Type B pancreatic cell (in vitro differentiated cells): ENCODE results near the gene BMP2K. TPM values are rescaled to one million over a fixed set of nuclear protein-coding genes. Genes with fewer than 3 reads are reported as not detected.

Source experiments
- DNase-seq: peaks from one replicate; pipeline ENCODE4 v3.0.0; 2021; ENCODE audit warnings: mixed read lengths; ENCODE audit not compliant: unreplicated experiment; ENCODE audit errors: extremely low spot score
- H3K27ac Mint-ChIP-seq: 2 replicates; pipeline ENCODE4 v1.8.0; 2021; ENCODE audit warnings: mild to moderate bottlenecking, mixed read lengths
- H3K27me3 Mint-ChIP-seq: 2 replicates; pipeline ENCODE4 v1.8.0; 2021; ENCODE audit warnings: mixed read lengths
- H3K36me3 Mint-ChIP-seq: 2 replicates; pipeline ENCODE4 v1.8.0; 2021; ENCODE audit warnings: mixed read lengths
- H3K4me1 Mint-ChIP-seq: one replicate; pipeline ENCODE4 v1.8.0; 2021; ENCODE audit warnings: mixed read lengths; ENCODE audit not compliant: unreplicated experiment
- H3K4me3 Mint-ChIP-seq: 2 replicates; pipeline ENCODE4 v1.8.0; 2021; ENCODE audit warnings: mild to moderate bottlenecking, mixed read lengths
- H3K9me3 Mint-ChIP-seq: 2 replicates; pipeline ENCODE4 v1.8.0; 2021; ENCODE audit warnings: mixed read lengths
- CTCF ChIP-seq: fragments of 200-600 bp; sonication (generic); conservative IDR thresholded peaks from 2 replicates; pipeline ENCODE4 v1.5.0; 2021; ENCODE audit warnings: antibody characterized with exemption, mild to moderate bottlenecking
- total RNA-seq: library from RNA; stranded (reverse); gene quantifications from 2 replicates; pipeline ENCODE4 v1.2.1, GENCODE V29; 2021; ENCODE audit warnings: low replicate concordance

Gene BMP2K
- total RNA-seq, 1 donor from 2014 or later = 40.9 TPM

DNA sequence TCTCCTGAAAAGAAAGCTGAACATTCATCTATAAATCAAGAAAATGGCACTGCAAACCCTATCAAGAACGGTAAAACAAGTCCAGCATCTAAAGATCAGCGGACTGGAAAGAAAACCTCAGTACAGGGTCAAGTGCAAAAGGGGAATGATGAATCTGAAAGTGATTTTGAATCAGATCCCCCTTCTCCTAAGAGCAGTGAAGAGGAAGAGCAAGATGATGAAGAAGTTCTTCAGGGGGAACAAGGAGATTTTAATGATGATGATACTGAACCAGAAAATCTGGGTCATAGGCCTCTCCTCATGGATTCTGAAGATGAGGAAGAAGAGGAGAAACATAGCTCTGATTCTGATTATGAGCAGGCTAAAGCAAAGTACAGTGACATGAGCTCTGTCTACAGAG lies 134.5 kb downstream of the BMP2K start:
- TF ChIP-seq CTCF = no peak
- Mint-ChIP-seq H3K27me3 (no peaks in the 10 kb centered on the region), H3K9me3 (no peaks in the 10 kb centered on the region), H3K27ac (no peak overlapping the region), H3K4me3 (no peak overlapping the region), H3K4me1 (no peaks in the 10 kb centered on the region), H3K36me3 (peaks cover 33% of the 10 kb centered on the region)
- DNase-seq = no peak

GRCh38 chr4:78922207-78922606 lies 146.1 kb downstream of the BMP2K start:
- no peak for TF ChIP-seq CTCF
- Mint-ChIP-seq H3K27ac (no peak overlapping the region), H3K4me1 (no peaks in the 10 kb centered on the region), H3K4me3 (no peak overlapping the region), H3K27me3 (no peaks in the 10 kb centered on the region), H3K36me3 (peaks cover 12% of the 10 kb centered on the region), H3K9me3 (no peaks in the 10 kb centered on the region)
- DNase-seq = no peak

DNA sequence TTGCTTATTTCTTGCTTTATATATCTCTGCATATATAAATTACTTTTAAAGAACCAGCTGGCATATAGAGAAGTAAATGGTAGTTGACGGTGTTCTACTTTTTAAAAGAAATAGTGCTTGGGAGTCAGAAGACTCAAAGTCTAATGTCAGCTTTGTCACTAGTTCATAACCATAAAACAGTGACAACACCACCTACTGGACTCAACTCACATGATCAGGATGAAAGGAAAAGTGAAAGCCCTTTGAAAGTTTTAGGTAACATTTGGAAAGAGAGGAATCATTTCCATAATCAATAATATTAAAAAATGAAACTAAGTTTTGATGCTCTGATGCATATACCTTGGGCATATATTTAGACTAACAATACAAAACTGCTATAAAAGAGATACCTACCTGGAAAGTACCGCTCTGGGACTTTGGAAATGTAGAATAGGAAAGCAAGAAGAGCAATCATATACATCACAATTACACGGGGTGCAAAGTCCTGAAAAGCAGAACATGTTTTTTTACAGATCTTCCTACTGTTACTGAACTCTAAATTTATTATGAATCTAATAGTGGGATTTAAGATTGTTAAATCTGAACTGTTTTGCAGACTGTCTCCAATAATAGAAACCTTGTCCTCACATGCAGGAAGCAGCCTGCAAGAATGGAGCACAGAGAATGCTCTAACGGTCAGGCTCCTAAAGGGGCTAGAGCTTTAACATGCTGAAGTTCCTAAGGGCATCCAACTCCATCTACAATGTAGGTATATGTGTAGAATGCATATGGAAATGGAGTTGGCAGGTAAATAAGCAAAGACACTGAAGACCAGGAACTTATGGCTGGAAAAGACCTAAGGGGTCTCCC lies 147.5 kb downstream of the BMP2K start:
- peaks cover 18% of the 10 kb centered on the region for H3K36me3 Mint-ChIP-seq
- TF ChIP-seq CTCF = no peak
- no peak overlapping the region for H3K4me3 Mint-ChIP-seq
- no peaks in the 10 kb centered on the region for H3K9me3 Mint-ChIP-seq
- no peak overlapping the region for H3K27ac Mint-ChIP-seq
- DNase-seq = no peak
- H3K4me1 Mint-ChIP-seq = no peaks in the 10 kb centered on the region
- H3K27me3 Mint-ChIP-seq = no peaks in the 10 kb centered on the region

- Mint-ChIP-seq H3K36me3 (peaks cover 34% of the 10 kb centered on the region), H3K27me3 (no peaks in the 10 kb centered on the region), H3K27ac (no peak overlapping the region), H3K4me1 (no peaks in the 10 kb centered on the region), H3K9me3 (no peaks in the 10 kb centered on the region), H3K4me3 (no peak overlapping the region)
- DNase-seq = no peak
- TF ChIP-seq CTCF = no peak
These were observed 150.7 kb downstream of the BMP2K start for GRCh38 chr4:78926826-78927225.

DNA sequence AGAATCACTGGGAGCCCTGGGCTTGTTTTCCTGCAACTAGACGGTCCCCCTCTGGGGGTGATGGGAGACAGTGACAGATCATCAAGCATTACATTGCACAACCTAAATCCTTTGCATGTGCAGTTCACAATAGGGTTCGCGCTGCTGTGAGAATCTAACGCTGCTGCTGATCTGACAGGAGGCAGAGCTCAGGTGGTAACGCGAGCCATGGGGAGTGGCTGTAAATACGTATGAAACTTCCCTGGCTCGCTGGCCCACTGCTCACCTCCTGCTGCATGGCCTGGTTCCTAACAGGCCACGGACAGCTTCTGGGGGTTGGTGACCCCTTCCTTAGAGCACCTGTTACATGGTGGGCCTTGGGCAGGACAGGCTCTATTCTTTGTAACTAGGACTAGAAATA lies 152.7 kb downstream of the BMP2K start:
- TF ChIP-seq CTCF = no peak
- no peaks in the 10 kb centered on the region for H3K27me3 Mint-ChIP-seq

More for the DNA sequence above, 152.7 kb downstream of the BMP2K start:
- Mint-ChIP-seq H3K4me3 (no peak overlapping the region), H3K36me3 (peaks cover 38% of the 10 kb centered on the region), H3K4me1 (no peaks in the 10 kb centered on the region), H3K9me3 (no peaks in the 10 kb centered on the region), H3K27ac (no peak overlapping the region)
- no peak for DNase-seq
